CMK (cell line): ENCODE measurements around the gene NOTCH4.
"Not testable (repeated sequence)": the region's sequence is repeated elsewhere in the genome, so short reads cannot be mapped to it uniquely, and the experiment has no call there.

Experiments
- DNase-seq: peaks from one replicate; pipeline ENCODE4 v3.0.0-alpha.2; 2010; ENCODE audit warnings: low read depth

The NOTCH4 gene

DNA sequence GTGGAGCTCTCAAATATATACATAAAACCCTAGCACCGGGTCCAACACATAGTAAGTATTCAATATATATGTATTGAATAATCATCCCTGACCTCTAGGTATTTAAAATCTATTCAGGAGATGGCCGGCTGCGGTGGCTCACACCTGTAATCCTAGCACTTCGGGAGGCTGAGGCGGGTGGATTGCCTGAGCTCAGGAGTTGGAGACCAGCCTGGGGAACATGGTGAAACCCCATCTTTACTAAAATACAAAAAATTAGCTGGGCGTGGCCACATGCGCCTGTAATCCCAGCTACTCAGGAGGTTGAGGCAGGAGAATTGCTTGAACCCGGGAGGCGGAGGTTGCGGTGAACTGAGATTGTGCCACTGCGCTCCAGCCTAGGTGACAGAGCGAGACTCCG, 30.8 kb downstream of the NOTCH4 start:
- DNase-seq = not testable (repeated sequence)

GRCh38 chr6:32192608-32193039, 31.2 kb downstream of the NOTCH4 start, which contains the start of gene GPSM3:
TSS of gene GPSM3 (minus strand) at chr6:32192643. CDS start at chr6:32192513, 130 bp downstream.
- DNase-seq = peak; percentile 92

DNA sequence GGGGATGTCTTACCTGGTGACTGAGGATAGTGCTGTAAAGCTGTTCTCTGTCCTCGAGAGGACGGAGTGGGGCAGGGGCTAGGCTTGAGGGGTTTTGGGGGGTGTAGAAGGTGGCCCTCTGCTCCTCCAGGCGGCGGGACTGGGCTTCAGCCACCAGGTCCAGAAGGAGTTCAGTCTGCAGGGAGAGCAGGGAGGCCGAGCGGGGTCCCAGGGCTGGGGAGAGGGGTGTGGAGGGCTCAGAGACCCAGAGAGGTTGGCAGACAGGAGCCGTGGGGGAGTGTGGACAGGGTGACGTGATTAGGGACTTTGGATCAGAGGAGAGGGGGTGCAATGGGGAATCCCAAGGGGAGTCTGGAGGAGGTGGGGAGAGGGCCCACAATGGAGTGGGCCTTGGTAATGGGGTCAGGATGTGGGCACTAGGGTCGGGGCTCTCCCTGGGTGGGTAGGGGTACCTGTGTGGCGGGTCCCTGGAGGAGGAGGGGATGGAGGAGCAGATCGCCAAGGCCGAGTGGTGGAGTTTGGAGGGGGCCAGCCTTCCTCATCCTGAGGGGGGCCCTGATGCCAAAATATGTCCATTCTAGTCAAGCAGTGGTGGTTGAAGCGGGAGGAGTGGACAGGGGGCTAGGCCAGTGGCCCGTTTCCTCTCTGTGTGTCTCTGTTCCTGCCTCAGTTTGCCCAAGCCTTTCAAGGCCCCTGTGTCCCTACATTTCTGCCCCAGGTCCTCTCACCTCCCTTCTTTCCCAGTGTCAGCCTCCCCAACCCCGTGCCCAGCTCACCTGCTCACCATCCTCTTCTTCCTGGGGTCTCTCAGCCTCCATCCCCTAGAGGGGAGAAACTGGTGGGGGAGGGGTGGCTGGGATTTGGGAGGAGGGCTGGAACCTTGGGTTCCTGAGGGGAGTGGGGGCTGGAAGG, 31.9 kb downstream of the NOTCH4 start:
- no peak for DNase-seq

- no peak for DNase-seq
Measured at GRCh38 chr6:32190911-32191677, 32.8 kb downstream of the NOTCH4 start.

DNA sequence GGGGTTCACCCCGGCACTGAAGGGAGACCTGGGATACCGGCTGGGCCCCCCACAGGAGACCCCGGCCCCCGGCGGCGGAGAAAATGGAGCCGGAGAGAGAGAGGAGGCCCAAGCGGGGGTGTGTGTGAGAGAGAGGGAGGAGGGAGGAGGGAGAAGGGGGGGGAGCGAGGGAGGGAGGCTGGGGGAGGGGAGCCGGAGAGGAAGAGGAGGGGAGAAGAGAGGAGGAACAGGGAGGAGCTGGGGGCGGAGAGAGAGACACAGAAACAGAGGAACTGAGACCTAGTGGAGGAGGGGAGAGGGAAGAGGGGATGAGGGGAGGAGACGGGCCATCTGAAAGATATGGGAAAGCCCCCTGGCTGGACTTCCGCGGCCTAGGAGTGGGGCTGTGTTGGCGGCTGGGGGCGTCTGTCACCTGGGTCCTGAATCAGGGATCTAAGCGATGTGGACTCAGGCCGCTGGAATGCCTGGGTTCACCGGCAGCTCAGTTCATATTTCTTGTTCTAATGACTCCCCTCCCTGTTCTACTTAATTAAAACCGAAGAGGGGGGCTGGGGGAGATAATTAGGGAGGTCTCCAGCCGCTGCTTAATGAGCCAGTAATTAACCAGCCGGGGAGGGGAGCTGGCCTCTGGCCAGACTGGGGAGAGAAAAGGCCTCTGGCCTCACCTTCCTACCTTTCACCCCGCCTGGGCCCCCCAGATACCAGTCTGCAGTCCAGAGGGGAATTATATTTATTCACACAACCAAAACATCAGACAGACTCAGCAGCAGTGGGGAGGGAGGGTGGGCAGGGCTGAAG, 33.6 kb downstream of the NOTCH4 start, which contains the start of gene PBX2:
Gene PBX2, minus strand, starts transcription at position 149 of the 798 bp plus-strand sequence. CDS start 287 bp downstream, outside the sequence.
- DNase-seq = peak; percentile 95

DNA sequence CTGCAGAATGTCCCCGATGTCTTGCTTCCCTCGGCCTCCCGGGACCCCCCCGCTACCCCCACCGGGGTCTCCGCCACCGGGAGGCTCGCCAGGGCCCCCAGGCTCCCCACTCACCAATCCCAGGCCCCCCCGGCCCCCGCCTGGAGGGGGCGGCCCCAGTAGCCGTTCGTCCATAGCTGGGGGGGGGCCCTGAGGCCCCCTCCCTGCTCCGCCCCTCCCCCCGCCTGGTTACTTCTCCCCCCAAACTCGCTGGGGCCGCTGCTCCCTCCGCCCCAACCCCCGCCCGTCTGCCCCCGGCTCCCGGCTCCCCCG, 34.2 kb downstream of the NOTCH4 start:
- DNase-seq = no peak

- DNase-seq = no peak
Measured at GRCh38 chr6:32189069-32189741, 34.7 kb downstream of the NOTCH4 start.

DNA sequence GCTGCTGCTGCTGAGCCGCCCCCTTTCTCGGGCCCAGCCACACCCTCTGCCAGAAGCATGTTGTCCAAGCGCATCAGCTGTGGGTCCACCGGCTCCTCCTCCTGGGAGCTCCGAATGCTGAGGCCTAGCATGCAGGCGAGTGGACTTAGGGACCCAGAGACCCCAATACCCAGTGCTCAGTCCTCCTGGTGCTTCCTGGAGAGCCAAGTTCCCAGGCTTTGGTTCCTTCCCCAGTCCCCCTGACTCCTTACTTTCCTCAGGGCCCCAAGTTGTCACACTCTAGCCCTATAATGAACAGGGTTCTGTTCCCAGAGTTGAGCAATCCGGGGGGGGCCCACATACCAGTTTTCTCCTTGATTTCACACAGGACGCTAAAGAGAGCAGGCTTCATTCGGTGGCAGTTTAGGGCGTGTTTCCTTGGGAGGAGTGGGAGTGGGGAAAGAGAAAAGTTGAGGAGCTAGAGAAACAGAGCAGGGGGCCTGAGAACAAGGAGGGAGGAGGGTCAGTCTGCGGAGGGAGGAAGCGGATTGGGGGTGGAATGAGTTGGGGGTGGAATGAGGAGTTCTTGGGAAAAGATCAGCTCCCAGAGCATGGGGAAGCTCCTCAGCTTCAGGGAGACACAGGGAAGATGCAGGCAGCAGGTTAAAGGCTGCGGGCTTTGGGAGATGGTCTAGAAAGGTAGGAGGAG, 35.3 kb downstream of the NOTCH4 start:
- DNase-seq = no peak

GRCh38 chr6:32187725-32188380, 36.0 kb downstream of the NOTCH4 start:
- not testable (repeated sequence) for DNase-seq

- no peak for DNase-seq
Measured at GRCh38 chr6:32187009-32187709, 36.7 kb downstream of the NOTCH4 start.

- not testable (repeated sequence) for DNase-seq
Measured at GRCh38 chr6:32186151-32186840, 37.6 kb downstream of the NOTCH4 start.

GRCh38 chr6:32185681-32186131, 38.2 kb downstream of the NOTCH4 start:
- not testable (repeated sequence) for DNase-seq

DNA sequence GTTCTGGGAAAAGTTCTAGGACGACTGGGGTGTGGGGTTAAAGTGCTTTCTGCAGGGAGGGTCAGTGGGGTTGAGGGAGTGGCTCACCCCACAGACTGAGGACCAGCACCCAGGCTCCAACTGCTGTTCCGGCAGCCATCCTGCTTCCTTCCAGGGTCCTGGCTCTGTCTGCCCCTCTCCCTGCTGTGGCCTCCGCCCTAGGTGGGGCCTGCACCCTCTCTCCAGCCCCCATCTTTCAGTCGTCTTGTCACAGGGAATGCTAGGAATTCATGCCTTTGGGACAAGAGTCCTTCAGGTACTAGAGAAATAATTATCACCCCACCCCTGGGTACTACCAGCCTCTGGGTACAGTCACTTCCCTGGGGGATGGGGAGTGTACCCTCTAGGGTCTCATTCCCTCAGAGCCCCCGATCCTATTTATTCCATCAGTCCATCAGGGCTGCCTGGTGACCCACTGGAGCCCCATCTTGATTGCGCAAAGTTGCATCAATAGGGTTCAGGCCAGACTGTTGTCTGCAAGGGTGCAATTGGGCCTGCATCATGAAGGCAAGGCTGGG, 39.7 kb downstream of the NOTCH4 start, which contains the start of gene AGER:
Gene AGER, minus strand, starts transcription at position 170 of the 557 bp plus-strand sequence. Its CDS starts 31 bp downstream, at position 139.
- no peak for DNase-seq

GRCh38 chr6:32183483-32184083, 40.3 kb downstream of the NOTCH4 start:
- DNase-seq = no peak

- no peak for DNase-seq
Measured at GRCh38 chr6:32183030-32183429, 40.8 kb downstream of the NOTCH4 start.

GRCh38 chr6:32182555-32182981, 41.3 kb downstream of the NOTCH4 start:
- DNase-seq = no peak

DNA sequence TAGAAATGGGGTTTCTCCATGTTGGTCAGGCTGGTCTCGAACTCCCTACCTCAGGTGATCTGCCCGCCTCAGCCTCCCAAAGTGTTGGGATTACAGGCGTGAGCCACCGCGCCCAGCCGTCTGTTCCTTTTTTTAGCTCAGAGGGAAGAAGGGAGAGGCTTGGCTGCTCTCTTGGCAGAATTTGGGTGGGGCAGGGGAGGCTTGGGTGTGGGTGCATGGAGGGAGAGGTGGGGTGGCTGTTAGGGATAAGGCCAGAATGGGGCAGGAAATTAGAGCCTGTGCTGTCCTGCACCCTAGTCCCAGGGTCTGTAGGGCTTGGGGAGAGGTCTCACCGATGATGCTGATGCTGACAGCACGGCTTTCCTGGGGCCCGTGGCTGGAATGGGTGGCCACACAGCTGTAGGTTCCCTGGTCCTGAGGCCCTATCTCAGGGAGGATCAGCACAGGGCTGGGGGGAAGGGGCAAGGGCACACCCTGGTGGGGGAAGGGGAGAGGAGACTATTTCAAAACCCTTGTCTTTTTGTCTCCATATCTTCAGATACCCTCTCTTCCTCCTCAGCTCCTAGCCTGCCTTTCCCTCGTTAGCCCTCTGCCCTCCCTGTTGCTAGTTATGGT, 41.8 kb downstream of the NOTCH4 start:
- no peak for DNase-seq
